ENCODE measurements around the gene PCDHB14. TPM values are rescaled to one million over a fixed set of nuclear protein-coding genes. Genes with fewer than 3 reads are reported as not detected.
"Not testable (repeated sequence)": the region's sequence is repeated elsewhere in the genome, so short reads cannot be mapped to it uniquely, and the experiment has no call there.

PCDHB14 gene
- total RNA-seq, 1 experiment from 2014 or later, result 2.4 TPM

DNA sequence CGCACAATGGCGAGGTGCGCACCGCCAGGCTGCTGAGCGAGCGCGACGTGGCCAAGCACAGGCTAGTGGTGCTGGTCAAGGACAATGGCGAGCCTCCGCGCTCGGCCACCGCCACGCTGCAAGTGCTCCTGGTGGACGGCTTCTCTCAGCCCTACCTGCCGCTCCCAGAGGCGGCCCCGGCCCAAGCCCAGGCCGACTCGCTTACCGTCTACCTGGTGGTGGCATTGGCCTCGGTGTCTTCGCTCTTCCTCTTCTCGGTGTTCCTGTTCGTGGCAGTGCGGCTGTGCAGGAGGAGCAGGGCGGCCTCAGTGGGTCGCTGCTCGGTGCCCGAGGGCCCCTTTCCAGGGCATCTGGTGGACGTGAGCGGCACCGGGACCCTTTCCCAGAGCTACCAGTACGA is 24.3 kb downstream of the PCDHB14 start:
- not testable (repeated sequence) for H3K9me3 ChIP-seq (ENCODE audit: control insufficient read depth, low read depth, low read length); H4K20me1 ChIP-seq (ENCODE audit: control insufficient read depth, insufficient read depth, insufficient read length)
- H3K36me3 Mint-ChIP-seq (ENCODE audit: insufficient read depth in 1 of 3, low read depth in 3 of 3), result peaks cover 17 to 58% (median 33%) of the 10 kb centered on the region in 3 experiments

More for the DNA sequence above, 24.3 kb downstream of the PCDHB14 start:
- H3K27me3 Mint-ChIP-seq (ENCODE audit: low read depth); H2AK5ac ChIP-seq (ENCODE audit: insufficient read length, low read length); H4K8ac ChIP-seq (replicated peaks; ENCODE audit: insufficient read length, low read depth, low read length); H2BK120ac ChIP-seq (ENCODE audit: low read depth, low read length, poor library complexity, severe bottlenecking); DNase-seq; H2BK15ac ChIP-seq (ENCODE audit: low read depth, low read length); H4K91ac ChIP-seq (ENCODE audit: insufficient read length, low read depth, low read length); H3K14ac ChIP-seq (ENCODE audit: insufficient read depth, low read length); H3K18ac ChIP-seq (ENCODE audit: insufficient read length, low read depth, low read length); H3K27ac Mint-ChIP-seq; H3K4me1 ChIP-seq (ENCODE audit: insufficient read depth, low read length); H3K4me2 ChIP-seq (ENCODE audit: insufficient read depth, insufficient read length, low read length); H2BK20ac ChIP-seq (ENCODE audit: low read depth, low read length, poor library complexity, severe bottlenecking); H3K9ac ChIP-seq (ENCODE audit: extremely low read depth, insufficient read length, low read length); H3K56ac ChIP-seq (ENCODE audit: insufficient read length, low read depth, low read length); H2BK12ac ChIP-seq (ENCODE audit: insufficient read length, low read depth, low read length); H4K5ac ChIP-seq (ENCODE audit: insufficient read length, low read depth, low read length); H3K27me3 ChIP-seq (ENCODE audit: insufficient read depth, low read length); H3T11ph ChIP-seq (ENCODE audit: low read length); H3K79me2 ChIP-seq (ENCODE audit: insufficient read depth, low read length); H3K4ac ChIP-seq (ENCODE audit: low read depth, low read length); H3K79me1 ChIP-seq (ENCODE audit: insufficient read depth, low read depth, low read length, poor library complexity, severe bottlenecking); H3K27ac ChIP-seq (ENCODE audit: insufficient read length, low read depth, low read length); H3K23me2 ChIP-seq (ENCODE audit: insufficient read length, low read depth, low read length, poor library complexity, severe bottlenecking); H3K23ac ChIP-seq (ENCODE audit: insufficient read length, low read depth, low read length); H2BK5ac ChIP-seq (ENCODE audit: insufficient read length, low read length); H2AFZ ChIP-seq (ENCODE audit: low read length); H3K4me3 Mint-ChIP-seq: not testable (repeated sequence)
- Mint-ChIP-seq H3K4me1 (peaks cover 0 to 15% of the 10 kb centered on the region in 2 experiments; a peak in 2 of 4 replicates), H3K9me3 (peaks cover 58 to 76% of the 10 kb centered on the region in 2 experiments)
- WGBS (ENCODE audit: extremely low coverage, insufficient read length, low lambda C conversion rate), result no CpG with 5 or more reads among the region's 34 CpGs
